Upper lobe of left lung (tissue), 4 donors: ENCODE data around the gene ANKRD44.

Experiments
- POLR2A ChIP-seq, 4 donors: fragments of 450-650 bp; IDR thresholded peaks; one replicate each; pipeline ENCODE4 v1.5.1; 2016 to 2017; ENCODE audit warnings: antibody characterized with exemption in 4 of 4, mild to moderate bottlenecking in 2 of 4
- TF ChIP-seq, protein P1 (sequence below), 6 experiments: fragments of 450-650 bp in 4 of 6; fragments of 200-600 bp in 2 of 6; sonication (generic) in 2 of 6; IDR thresholded peaks; one replicate each; pipeline ENCODE4 v1.5.1; 2016 to 2019; ENCODE audit warnings: antibody characterized with exemption in 6 of 6

DNA sequence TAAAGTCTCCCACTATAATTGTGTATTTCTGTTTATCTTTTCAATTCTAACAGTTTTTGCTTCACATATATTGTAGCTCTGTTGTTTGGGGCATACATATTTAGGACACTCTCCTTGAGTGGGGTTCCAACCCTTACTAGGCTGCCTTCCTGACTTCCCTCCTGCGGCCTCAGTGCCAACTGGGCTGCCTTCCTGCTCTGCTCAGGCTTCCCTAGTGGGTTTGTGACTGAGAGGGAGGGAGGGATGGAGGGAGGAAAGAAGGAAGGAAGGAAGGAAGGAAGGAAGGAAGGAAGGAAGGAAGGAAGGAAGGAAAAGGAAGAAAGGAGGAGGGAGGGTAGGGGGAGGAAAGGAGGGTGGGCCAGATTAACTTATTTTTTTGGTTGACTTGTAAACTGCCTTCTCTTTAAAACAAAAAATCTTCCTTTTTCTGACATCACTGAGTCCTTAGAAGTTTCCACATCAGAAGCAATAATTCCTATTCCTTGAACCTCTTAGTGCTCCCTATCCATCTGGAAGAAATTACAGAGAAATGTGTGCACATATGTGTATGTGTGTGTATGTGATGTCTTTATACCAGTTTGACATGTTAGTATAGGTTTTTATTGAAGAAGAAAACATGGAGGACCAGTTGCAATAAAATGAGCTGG lies 238.7 kb downstream of the ANKRD44 start:
- TF ChIP-seq, protein P1, sequence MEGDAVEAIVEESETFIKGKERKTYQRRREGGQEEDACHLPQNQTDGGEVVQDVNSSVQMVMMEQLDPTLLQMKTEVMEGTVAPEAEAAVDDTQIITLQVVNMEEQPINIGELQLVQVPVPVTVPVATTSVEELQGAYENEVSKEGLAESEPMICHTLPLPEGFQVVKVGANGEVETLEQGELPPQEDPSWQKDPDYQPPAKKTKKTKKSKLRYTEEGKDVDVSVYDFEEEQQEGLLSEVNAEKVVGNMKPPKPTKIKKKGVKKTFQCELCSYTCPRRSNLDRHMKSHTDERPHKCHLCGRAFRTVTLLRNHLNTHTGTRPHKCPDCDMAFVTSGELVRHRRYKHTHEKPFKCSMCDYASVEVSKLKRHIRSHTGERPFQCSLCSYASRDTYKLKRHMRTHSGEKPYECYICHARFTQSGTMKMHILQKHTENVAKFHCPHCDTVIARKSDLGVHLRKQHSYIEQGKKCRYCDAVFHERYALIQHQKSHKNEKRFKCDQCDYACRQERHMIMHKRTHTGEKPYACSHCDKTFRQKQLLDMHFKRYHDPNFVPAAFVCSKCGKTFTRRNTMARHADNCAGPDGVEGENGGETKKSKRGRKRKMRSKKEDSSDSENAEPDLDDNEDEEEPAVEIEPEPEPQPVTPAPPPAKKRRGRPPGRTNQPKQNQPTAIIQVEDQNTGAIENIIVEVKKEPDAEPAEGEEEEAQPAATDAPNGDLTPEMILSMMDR (IDR thresholded peaks at IDR 0.05), result no peak
- TF ChIP-seq POLR2A (IDR thresholded peaks at IDR 0.05), result no peak
